CD4-positive, alpha-beta memory T cell (primary cell): Measurements from ENCODE around the gene MYL6. TPM values are rescaled to one million over a fixed set of nuclear protein-coding genes. Genes with fewer than 3 reads are reported as not detected.

Source experiments
- CTCF ChIA-PET: fragments of 350-600 bp; sonication (Branson Sonifier 250); formaldehyde crosslinking; loops from one replicate; lab custom pipeline; 2021; ENCODE audit warnings: inconsistent platforms; ENCODE audit not compliant: partially characterized antibody; lab: Charles Lee
- POLR2A ChIA-PET: fragments of 350-600 bp; sonication (Branson Sonifier 250); formaldehyde crosslinking; loops from one replicate; lab custom pipeline; 2021; ENCODE audit not compliant: partially characterized antibody; lab: Charles Lee
- DNase-seq, 5 donors: peaks; one replicate each; pipeline versions ENCODE4 v3.0.0 to v3.0.0-alpha.2; 2020 to 2022; ENCODE audit warnings: mixed read lengths in 1 of 5
- H3K27ac ChIP-seq: one replicate; pipeline ENCODE4 v1.7.0; 2013; ENCODE audit warnings: low read depth, low read length
- H3K27me3 ChIP-seq: 2 replicates; pipeline ENCODE4 v1.7.0; 2013; ENCODE audit warnings: mild to moderate bottlenecking, low read length, moderate library complexity; ENCODE audit not compliant: insufficient read depth
- H3K36me3 ChIP-seq: 2 replicates; pipeline ENCODE4 v1.7.0; 2013; ENCODE audit warnings: mild to moderate bottlenecking, low read length, moderate library complexity; ENCODE audit not compliant: insufficient read depth
- H3K4me1 ChIP-seq: 2 replicates; pipeline ENCODE4 v1.7.0; 2013; ENCODE audit warnings: mild to moderate bottlenecking, low read length, moderate library complexity; ENCODE audit not compliant: insufficient read depth
- H3K4me3 ChIP-seq, 2 donors: one replicate each; pipeline ENCODE4 v1.7.0; 2013; ENCODE audit warnings: low read length in 2 of 2, mild to moderate bottlenecking in 1 of 2
- H3K9me3 ChIP-seq, 2 donors: one replicate each; pipeline ENCODE4 v1.7.0; 2013; ENCODE audit warnings: low read length in 2 of 2, control low read depth in 1 of 2; ENCODE audit not compliant: control insufficient read depth in 1 of 2
- H3K27ac Mint-ChIP-seq, 7 donors: one replicate each; pipeline ENCODE4 v1.8.0; 2020 to 2021; ENCODE audit warnings: mixed read lengths in 7 of 7, mild to moderate bottlenecking in 6 of 7, inconsistent platforms in 3 of 7, moderate library complexity in 3 of 7
- H3K27me3 Mint-ChIP-seq, 2 donors: one replicate each; pipeline ENCODE4 v1.8.0; 2020 to 2021; ENCODE audit warnings: mixed read lengths in 2 of 2
- H3K36me3 Mint-ChIP-seq, 2 donors: one replicate each; pipeline ENCODE4 v1.8.0; 2020 to 2021; ENCODE audit warnings: mixed read lengths in 2 of 2, inconsistent platforms in 1 of 2, mild to moderate bottlenecking in 1 of 2
- H3K4me1 Mint-ChIP-seq, 4 donors: one replicate each; pipeline ENCODE4 v1.8.0; 2020 to 2021; ENCODE audit warnings: mixed read lengths in 4 of 4, mild to moderate bottlenecking in 1 of 4
- H3K4me3 Mint-ChIP-seq, 8 donors: one replicate each; pipeline ENCODE4 v1.8.0; 2020 to 2021; ENCODE audit warnings: mixed read lengths in 8 of 8, mild to moderate bottlenecking in 7 of 8, moderate library complexity in 6 of 8, inconsistent platforms in 3 of 8
- H3K9me3 Mint-ChIP-seq, 8 donors: one replicate each; pipeline ENCODE4 v1.8.0; 2020 to 2021; ENCODE audit warnings: mixed read lengths in 8 of 8, mild to moderate bottlenecking in 5 of 8, inconsistent platforms in 3 of 8, moderate library complexity in 1 of 8
- intact Hi-C: fragments of 100-400 bp; cut with micrococcal nuclease; formaldehyde crosslinking; loops from one replicate; pipeline ENCODE4 v1.15.1; 2023
- polyA plus RNA-seq, 2 donors: library from polyadenylated mRNA; unstranded; fragments of 300-500 nt; fragmentation: Illumina TruSeq; gene quantifications; one replicate each; pipeline ENCODE4 v1.2.3, GENCODE V29; 2021
- total RNA-seq, 2 experiments: library from RNA; stranded (reverse); gene quantifications; one replicate each; pipeline ENCODE4 v1.2.3, GENCODE V29; 2021

MYL6 gene
- total RNA-seq (100 to 1,000 TPM; 567 to 589 TPM), polyA plus RNA-seq (1,000 to 10,000 TPM; 2,141 to 3,317 TPM)

- H3K27ac Mint-ChIP-seq: peak within 1 kb of the TSS; percentile 96 to 100 (median 99)
- Histone ChIP-seq H3K9me3 (no peaks in the 10 kb centered on the region), H3K4me1 (peaks cover 40% of the 10 kb centered on the region), H3K36me3 (peaks cover 34% of the 10 kb centered on the region), H3K27ac (peak within 1 kb of the TSS; percentile 97), H3K4me3 (peak within 1 kb of the TSS; percentile 86 to 89), H3K27me3 (no peaks in the 10 kb centered on the region)
- POLR2A ChIA-PET: interaction anchor here (0.7 to 10.8 kb wide), 13 partner anchors 14 to 291 kb away, joined by 3 to 236 read pairs (median 7); partner anchors contain the start of genes ESYT1, PA2G4, RNF41 and RPL41
- intact Hi-C loops: loop anchor here (1.0 to 2.0 kb wide), 2 partner anchors 30 to 63 kb away; partner anchors contain the start of genes ESYT1 and RNF41
- H3K36me3 Mint-ChIP-seq: peaks cover 23 to 49% of the 10 kb centered on the region in 2 donors
- H3K9me3 Mint-ChIP-seq: no peaks in the 10 kb centered on the region
- peak within 1 kb of the TSS; percentile 93 to 100 (median 97) for H3K4me3 Mint-ChIP-seq
- H3K27me3 Mint-ChIP-seq: no peaks in the 10 kb centered on the region
- peaks cover 28 to 64% (median 37%) of the 10 kb centered on the region in 4 donors for H3K4me1 Mint-ChIP-seq
- peak; percentile 88 to 98 (median 91) for DNase-seq
- CTCF ChIA-PET: interaction anchor here (0.6 to 2.5 kb wide), 12 partner anchors 16 to 72 kb away, joined by 3 to 16 read pairs (median 4); partner anchors contain the start of genes ESYT1, RNF41, SMARCC2 and ZC3H10
Measured at GRCh38 chr12:56158029-56158925, at the start of gene MYL6. MYL6 (plus strand) TSS chr12:56158359; CDS start chr12:56158402, 43 bp downstream.

- no peak overlapping the region for H3K27ac ChIP-seq
- H3K4me1 ChIP-seq: peaks cover 21% of the 10 kb centered on the region
- H3K9me3 Mint-ChIP-seq: no peaks in the 10 kb centered on the region
- peak overlapping the region in 3 of 7 donors; percentile 3 to 46 (median 29) for H3K27ac Mint-ChIP-seq
- no peak overlapping the region for H3K4me3 Mint-ChIP-seq
- POLR2A ChIA-PET: interaction anchor here (10.8 kb wide), 1 partner anchor 7 kb away, joined by 324 read pairs; the partner anchor contains the start of genes RPL41 and ZC3H10
- no peaks in the 10 kb centered on the region for H3K27me3 ChIP-seq
- H3K4me3 ChIP-seq: no peak overlapping the region
- no peak for DNase-seq
- no peaks in the 10 kb centered on the region for H3K9me3 ChIP-seq
- intact Hi-C loops: no loop called here
- CTCF ChIA-PET: interaction anchor here (0.9 to 1.5 kb wide), 2 partner anchors 64 to 114 kb away, joined by 3 read pairs; partner anchors contain the start of gene SUOX
- peaks cover 65 to 67% of the 10 kb centered on the region in 2 donors for H3K36me3 Mint-ChIP-seq
- H3K4me1 Mint-ChIP-seq: peaks cover 7 to 21% (median 15%) of the 10 kb centered on the region in 4 donors
- peaks cover 60% of the 10 kb centered on the region for H3K36me3 ChIP-seq
- no peaks in the 10 kb centered on the region for H3K27me3 Mint-ChIP-seq
Measured at GRCh38 chr12:56110571-56110970, 47.6 kb upstream of the MYL6 start.

GRCh38 chr12:56114084-56114483, 44.1 kb upstream of the MYL6 start:
- H3K27me3 Mint-ChIP-seq: no peaks in the 10 kb centered on the region
- Histone ChIP-seq H3K9me3 (no peaks in the 10 kb centered on the region), H3K4me1 (peaks cover 24% of the 10 kb centered on the region), H3K27me3 (no peaks in the 10 kb centered on the region), H3K4me3 (no peak overlapping the region), H3K27ac (no peak overlapping the region), H3K36me3 (peaks cover 37% of the 10 kb centered on the region)
- DNase-seq: no peak
- H3K27ac Mint-ChIP-seq: peak overlapping the region in 5 of 7 donors; percentile 5 to 81 (median 78)
- no peaks in the 10 kb centered on the region for H3K9me3 Mint-ChIP-seq
- POLR2A ChIA-PET: interaction anchor here (1.2 to 6.6 kb wide), 3 partner anchors 9 to 10 kb away, joined by 3 to 324 read pairs (median 6); partner anchors contain the start of gene PA2G4
- H3K4me3 Mint-ChIP-seq: peak overlapping the region in 4 of 8 donors; percentile 21 to 78 (median 37)
- CTCF ChIA-PET: no interaction called here
- peaks cover 14 to 32% (median 23%) of the 10 kb centered on the region in 4 donors for H3K4me1 Mint-ChIP-seq
- intact Hi-C loops: no loop called here
- H3K36me3 Mint-ChIP-seq: peaks cover 52 to 63% of the 10 kb centered on the region in 2 donors

DNA sequence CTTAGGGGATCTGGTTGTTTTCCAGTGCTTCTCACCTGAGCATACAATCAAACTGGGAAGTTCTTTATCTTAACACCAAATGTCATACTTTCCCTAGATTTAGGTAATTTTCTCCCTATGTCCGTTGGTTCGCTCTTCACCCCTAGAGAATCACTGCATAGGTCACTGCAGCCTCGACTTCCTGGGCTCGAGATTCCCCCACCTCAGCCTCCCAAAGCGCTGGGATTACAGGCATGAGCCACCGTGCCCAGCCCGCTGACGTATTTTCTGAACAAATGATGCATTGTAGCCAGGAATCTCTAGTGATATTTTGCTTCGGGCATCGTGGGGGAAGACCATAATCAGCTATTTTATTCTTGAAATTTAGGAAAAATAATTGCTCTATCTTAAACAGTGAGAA, 42.8 kb upstream of the MYL6 start:
- peaks cover 43 to 59% of the 10 kb centered on the region in 2 donors for H3K36me3 Mint-ChIP-seq
- no peaks in the 10 kb centered on the region for H3K9me3 ChIP-seq
- H3K27ac Mint-ChIP-seq: peak overlapping the region; percentile 94 to 100 (median 99)
- no peaks in the 10 kb centered on the region for H3K9me3 Mint-ChIP-seq
- no peak overlapping the region for H3K4me3 ChIP-seq
- DNase-seq: no peak
- ChIA-PET POLR2A (interaction anchor here (0.6 to 7.6 kb wide), 14 partner anchors 10 to 1835 kb away, joined by 3 to 324 read pairs (median 4); partner anchors contain the start of genes ANKRD52, BLOC1S1, CBX5 and ESYT1), CTCF (interaction anchor here (0.9 to 6.0 kb wide), 8 partner anchors 9 to 376 kb away, joined by 3 to 41 read pairs (median 4); partner anchors contain the start of gene PA2G4)
- H3K27me3 Mint-ChIP-seq: no peaks in the 10 kb centered on the region
- H3K4me1 Mint-ChIP-seq: peaks cover 20 to 43% (median 30%) of the 10 kb centered on the region in 4 donors
- H3K27me3 ChIP-seq: no peaks in the 10 kb centered on the region
- peak overlapping the region; percentile 89 for H3K27ac ChIP-seq
- peaks cover 24% of the 10 kb centered on the region for H3K36me3 ChIP-seq
- intact Hi-C loops: loop anchor here (5.0 kb wide), 3 partner anchors 118 to 522 kb away; partner anchors contain the start of genes PYM1 and SUOX
- H3K4me3 Mint-ChIP-seq: peak overlapping the region; percentile 95 to 99 (median 98)
- peaks cover 34% of the 10 kb centered on the region for H3K4me1 ChIP-seq

GRCh38 chr12:56116267-56117081, 41.7 kb upstream of the MYL6 start, which contains the start of gene RPL41:
RPL41 (plus strand) TSS chr12:56116633.
- intact Hi-C loops: loop anchor here (1.0 to 5.0 kb wide), 5 partner anchors 12 to 521 kb away; partner anchors contain the start of genes PA2G4, PYM1 and SUOX
- Histone ChIP-seq H3K27me3 (no peaks in the 10 kb centered on the region), H3K4me3 (peak within 1 kb of the TSS; percentile 99), H3K36me3 (peaks cover 13% of the 10 kb centered on the region), H3K4me1 (peaks cover 34% of the 10 kb centered on the region), H3K9me3 (no peaks in the 10 kb centered on the region), H3K27ac (peak within 1 kb of the TSS; percentile 89)
- ChIA-PET CTCF (interaction anchor here (0.9 to 13.2 kb wide), 12 partner anchors 10 to 378 kb away, joined by 3 to 264 read pairs (median 8); partner anchors contain the start of genes ESYT1, PA2G4, RNF41 and SMARCC2), POLR2A (interaction anchor here (0.7 to 7.6 kb wide), 35 partner anchors 11 to 609 kb away, joined by 3 to 324 read pairs (median 8); partner anchors contain the start of genes ATP5F1B, ERBB3, ESYT1 and IL23A)
- peaks cover 37 to 53% of the 10 kb centered on the region in 2 donors for H3K36me3 Mint-ChIP-seq
- peak within 1 kb of the TSS; percentile 94 to 100 (median 99) for H3K27ac Mint-ChIP-seq
- peak within 1 kb of the TSS; percentile 95 to 99 (median 98) for H3K4me3 Mint-ChIP-seq
- H3K9me3 Mint-ChIP-seq: no peaks in the 10 kb centered on the region
- no peaks in the 10 kb centered on the region for H3K27me3 Mint-ChIP-seq
- DNase-seq: peak; percentile 94 to 97 (median 95)
- peaks cover 20 to 44% (median 30%) of the 10 kb centered on the region in 4 donors for H3K4me1 Mint-ChIP-seq
